ENCODE measurements around the gene SLC16A5.

DNA sequence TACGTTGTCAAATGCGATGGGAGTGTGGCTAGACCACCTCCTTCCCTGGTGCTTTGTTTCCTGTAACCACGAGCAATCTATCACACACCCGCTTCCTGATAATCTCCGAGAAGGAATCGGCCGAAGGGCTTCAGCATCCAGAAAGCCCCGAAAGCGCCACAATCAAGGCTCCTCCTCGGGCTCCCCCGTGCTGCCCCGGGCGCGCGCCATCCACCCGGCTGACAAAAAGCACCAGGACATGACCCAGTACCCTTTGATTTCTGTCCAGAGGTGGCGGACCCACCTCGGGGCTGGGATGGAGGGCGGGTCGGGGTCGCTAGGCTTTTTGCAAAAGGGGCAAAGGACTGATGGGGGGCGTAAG lies 21.3 kb downstream of the SLC16A5 start:
- TF ChIP-seq, protein P1, sequence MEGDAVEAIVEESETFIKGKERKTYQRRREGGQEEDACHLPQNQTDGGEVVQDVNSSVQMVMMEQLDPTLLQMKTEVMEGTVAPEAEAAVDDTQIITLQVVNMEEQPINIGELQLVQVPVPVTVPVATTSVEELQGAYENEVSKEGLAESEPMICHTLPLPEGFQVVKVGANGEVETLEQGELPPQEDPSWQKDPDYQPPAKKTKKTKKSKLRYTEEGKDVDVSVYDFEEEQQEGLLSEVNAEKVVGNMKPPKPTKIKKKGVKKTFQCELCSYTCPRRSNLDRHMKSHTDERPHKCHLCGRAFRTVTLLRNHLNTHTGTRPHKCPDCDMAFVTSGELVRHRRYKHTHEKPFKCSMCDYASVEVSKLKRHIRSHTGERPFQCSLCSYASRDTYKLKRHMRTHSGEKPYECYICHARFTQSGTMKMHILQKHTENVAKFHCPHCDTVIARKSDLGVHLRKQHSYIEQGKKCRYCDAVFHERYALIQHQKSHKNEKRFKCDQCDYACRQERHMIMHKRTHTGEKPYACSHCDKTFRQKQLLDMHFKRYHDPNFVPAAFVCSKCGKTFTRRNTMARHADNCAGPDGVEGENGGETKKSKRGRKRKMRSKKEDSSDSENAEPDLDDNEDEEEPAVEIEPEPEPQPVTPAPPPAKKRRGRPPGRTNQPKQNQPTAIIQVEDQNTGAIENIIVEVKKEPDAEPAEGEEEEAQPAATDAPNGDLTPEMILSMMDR (IDR thresholded peaks at IDR 0.05; ENCODE audit: low read length) = no peak
- no peak for TF ChIP-seq EZH2 (IDR thresholded peaks at IDR 0.05; ENCODE audit: borderline replicate concordance, low read length)
